GM19395 (cell line): Measurements from ENCODE around the gene RIF1.
"Not testable (repeated sequence)": the region's sequence is repeated elsewhere in the genome, so short reads cannot be mapped to it uniquely, and the experiment has no call there.

Experiments
- ATAC-seq: cut with Tn5 transposase; IDR thresholded peaks from one replicate; pipeline ENCODE4 v1.9.1; 2021; ENCODE audit warnings: mild to moderate bottlenecking, moderate library complexity; ENCODE audit not compliant: unreplicated experiment

The RIF1 gene

GRCh38 chr2:151421681-151422080 is 12.0 kb downstream of the RIF1 start:
- ATAC-seq = not testable (repeated sequence)

GRCh38 chr2:151422917-151423439 is 13.3 kb downstream of the RIF1 start:
- peak; percentile 76 for ATAC-seq

- ATAC-seq = no peak
Observed at GRCh38 chr2:151423760-151424159, 14.1 kb downstream of the RIF1 start.

GRCh38 chr2:151437630-151438029 is 27.9 kb downstream of the RIF1 start:
- no peak for ATAC-seq

GRCh38 chr2:151438506-151438905 is 28.8 kb downstream of the RIF1 start:
- no peak for ATAC-seq

- ATAC-seq = no peak
Observed at GRCh38 chr2:151439127-151439526, 29.4 kb downstream of the RIF1 start.

- ATAC-seq = no peak
Observed at GRCh38 chr2:151459358-151459757, 49.7 kb downstream of the RIF1 start.

- no peak for ATAC-seq
Observed at GRCh38 chr2:151465771-151466170, 56.1 kb downstream of the RIF1 start.

GRCh38 chr2:151470556-151470955 is 60.9 kb downstream of the RIF1 start:
- ATAC-seq = no peak

GRCh38 chr2:151472966-151473365 is 63.3 kb downstream of the RIF1 start:
- ATAC-seq = no peak

GRCh38 chr2:151475071-151475470 is 65.4 kb downstream of the RIF1 start:
- no peak for ATAC-seq

GRCh38 chr2:151476287-151476686 is 66.6 kb downstream of the RIF1 start:
- no peak for ATAC-seq

- no peak for ATAC-seq
Observed at GRCh38 chr2:151478011-151478410, 68.3 kb downstream of the RIF1 start.

- no peak for ATAC-seq
Observed at GRCh38 chr2:151481744-151482143, 72.0 kb downstream of the RIF1 start.

- no peak for ATAC-seq
Observed at GRCh38 chr2:151482171-151482725, 72.5 kb downstream of the RIF1 start.

GRCh38 chr2:151483546-151483945 is 73.8 kb downstream of the RIF1 start:
- ATAC-seq = no peak

GRCh38 chr2:151484100-151484499 is 74.4 kb downstream of the RIF1 start:
- ATAC-seq = no peak

- ATAC-seq = no peak
Observed at GRCh38 chr2:151486053-151486452, 76.4 kb downstream of the RIF1 start.

- ATAC-seq = no peak
Observed at GRCh38 chr2:151490276-151490675, 80.6 kb downstream of the RIF1 start.

- no peak for ATAC-seq
Observed at GRCh38 chr2:151491496-151491895, 81.8 kb downstream of the RIF1 start.

- no peak for ATAC-seq
Observed at GRCh38 chr2:151498178-151498577, 88.5 kb downstream of the RIF1 start.

- no peak for ATAC-seq
Observed at GRCh38 chr2:151506170-151506569, 96.5 kb downstream of the RIF1 start.

- no peak for ATAC-seq
Observed at GRCh38 chr2:151508519-151508918, 98.8 kb downstream of the RIF1 start.
